K562 (cell line): ENCODE results near the gene NDUFA7. TPM values are rescaled to one million over a fixed set of nuclear protein-coding genes. Genes with fewer than 3 reads are reported as not detected.
A peak's percentile ranks its signal among the peaks of the same experiment; 100 is the strongest.

Experiments
- ATAC-seq: fragments of 200-7000 bp; cut with Tn5 transposase; 3 replicates; pipeline ENCODE4 v1.9.1; 2020; ENCODE audit warnings: moderate library complexity
- BruUV-seq: library from RNA; stranded (reverse); fragments of 400-500 nt; replicated peaks from 2 replicates; lab custom pipeline; 2021; lab: Mats Ljungman, UMichigan
- CTCF ChIA-PET: fragments of 300-600 bp; formaldehyde crosslinking; extraction: SDS; loops from one replicate; lab custom pipeline; 2021; ENCODE audit warnings: low intra/inter-chr PET ratio; lab: Yijun Ruan, JAX
- POLR2A ChIA-PET: fragments of 300-600, 350-650 bp; sonication (Branson Sonifier 250); formaldehyde crosslinking; extraction: SDS; loops from one replicate; lab custom pipeline; 2021; ENCODE audit warnings: antibody characterized with exemption, inconsistent platforms; lab: Yijun Ruan, JAX
- DNase-seq, 4 experiments: peaks; one replicate each; pipeline versions ENCODE4 v3.0.0 to v3.0.0-alpha.2; 2011 to 2018; ENCODE audit warnings: low spot score in 3 of 4, mixed read lengths in 3 of 4; ENCODE audit errors: extremely low read depth in 1 of 4
- FAIRE-seq: peaks from 2 replicates; lab custom pipeline; 2011; peaks lifted over from hg19 to GRCh38; lab: Jason Lieb, UNC
- H2AFZ ChIP-seq: 2 replicates; pipeline ENCODE4 v1.6.0; 2011; ENCODE audit warnings: low read depth, low read length, control low read depth, inconsistent platforms
- H3K27ac ChIP-seq: fragments of 200-600 bp; 3 replicates; pipeline ENCODE4 v1.8.0; 2011; ENCODE audit warnings: low read depth, mild to moderate bottlenecking, control low read depth, inconsistent platforms, low read length, moderate library complexity, mixed read lengths; ENCODE audit errors: extremely low read depth
- H3K27me3 ChIP-seq, 2 experiments: fragments of 300-600 bp in 1 of 2; 2 replicates in 1 of 2; 3 replicates in 1 of 2; pipeline versions ENCODE4 v1.6.0 to v1.8.0; 2011; ENCODE audit warnings: inconsistent platforms in 2 of 2, low read length in 2 of 2, mild to moderate bottlenecking in 1 of 2, mixed read lengths in 1 of 2, moderate library complexity in 1 of 2; ENCODE audit not compliant: control insufficient read depth in 2 of 2, insufficient read depth in 2 of 2
- H3K36me3 ChIP-seq: fragments of 300-600 bp; 3 replicates; pipeline ENCODE4 v1.8.0; 2011; ENCODE audit warnings: mild to moderate bottlenecking, low read length, inconsistent platforms; ENCODE audit not compliant: control insufficient read depth, insufficient read depth
- H3K4me1 ChIP-seq, 2 experiments: fragments of 200-600 bp in 1 of 2; replicated peaks in 1 of 2; 2 replicates in 1 of 2; 3 replicates in 1 of 2; pipeline versions ENCODE4 v1.5.1 to v1.8.0; 2011; ENCODE audit warnings: inconsistent platforms in 2 of 2, low read length in 2 of 2, mild to moderate bottlenecking in 1 of 2, mixed read lengths in 1 of 2, moderate library complexity in 1 of 2; ENCODE audit not compliant: control insufficient read depth in 2 of 2, insufficient read depth in 2 of 2
- H3K4me2 ChIP-seq: 2 replicates; pipeline ENCODE4 v1.6.1; 2011; ENCODE audit warnings: low read length, control low read depth, inconsistent platforms, mixed read lengths; ENCODE audit not compliant: insufficient read depth
- H3K4me3 ChIP-seq: fragments of 200-600 bp; sonication (generic), shearing (Covaris generic); 2 replicates; pipeline ENCODE4 v1.5.1; 2016; ENCODE audit warnings: control low read depth, inconsistent platforms
- H3K79me2 ChIP-seq: fragments of 200-600 bp; 3 replicates; pipeline ENCODE4 v1.8.0; 2011; ENCODE audit warnings: low read length, inconsistent platforms; ENCODE audit not compliant: control insufficient read depth, insufficient read depth
- H3K9ac ChIP-seq, 2 experiments: 2 replicates each; pipeline versions ENCODE4 v1.6.0 to v1.6.1; 2011; ENCODE audit warnings: low read depth in 2 of 2, low read length in 2 of 2, control low read depth in 1 of 2, inconsistent platforms in 1 of 2, mild to moderate bottlenecking in 1 of 2, mixed read lengths in 1 of 2; ENCODE audit not compliant: insufficient read depth in 1 of 2
- H3K9me1 ChIP-seq: one replicate; pipeline ENCODE4 v1.6.0; 2011; ENCODE audit warnings: inconsistent platforms, mild to moderate bottlenecking, low read length, moderate library complexity; ENCODE audit not compliant: control insufficient read depth, insufficient read depth
- H3K9me3 ChIP-seq: replicated peaks from 2 replicates; pipeline ENCODE4 v1.5.1; 2011; ENCODE audit warnings: low read depth, low read length, inconsistent platforms; ENCODE audit not compliant: control insufficient read depth, insufficient read depth
- H4K20me1 ChIP-seq: replicated peaks from 2 replicates; pipeline ENCODE4 v1.6.1; 2011; ENCODE audit warnings: low read length, inconsistent platforms, mixed read lengths; ENCODE audit not compliant: control insufficient read depth, insufficient read depth
- ARID1B ChIP-seq: fragments of 450-650 bp; IDR thresholded peaks from 2 replicates; pipeline ENCODE4 v1.6.1; 2016; ENCODE audit warnings: antibody characterized with exemption, mild to moderate bottlenecking, inconsistent platforms
- CBFA2T3 ChIP-seq: fragments of 450-650 bp; IDR thresholded peaks from 2 replicates; pipeline ENCODE4 v1.6.1; 2017
- COPS2 ChIP-seq: fragments of 450-650 bp; conservative IDR thresholded peaks from 2 replicates; pipeline ENCODE4 v1.6.1; 2016; ENCODE audit warnings: mild to moderate bottlenecking, moderate library complexity
- DMBX1 ChIP-seq: fragments of 250-450 bp; sonication (Bioruptor Pico); IDR thresholded peaks from 2 replicates; pipeline ENCODE4 v1.8.0; 2022; ENCODE audit warnings: inconsistent platforms, mild to moderate bottlenecking, moderate library complexity, borderline replicate concordance
- HNRNPK ChIP-seq: fragments of 200-400 bp; formaldehyde crosslinking; IDR thresholded peaks from one replicate; pipeline ENCODE4 v1.6.1; 2018; ENCODE audit warnings: mild to moderate bottlenecking, low read depth, low read length; ENCODE audit not compliant: poor library complexity, severe bottlenecking
- HNRNPUL1 ChIP-seq: fragments of 200-400 bp; formaldehyde crosslinking; IDR thresholded peaks from 2 replicates; pipeline ENCODE4 v1.6.1; 2017; ENCODE audit warnings: low read length
- ILF3 ChIP-seq: fragments of 450-650 bp; IDR thresholded peaks from 2 replicates; pipeline ENCODE4 v1.6.1; 2018; ENCODE audit warnings: antibody characterized with exemption, mild to moderate bottlenecking, moderate library complexity, borderline replicate concordance
- NCOA2 ChIP-seq, 2 experiments: fragments of 450-650 bp; IDR thresholded peaks; 2 replicates each; pipeline ENCODE4 v1.6.1; 2018; ENCODE audit warnings: mild to moderate bottlenecking in 2 of 2, moderate library complexity in 1 of 2; ENCODE audit not compliant: partially characterized antibody in 2 of 2
- NFIC ChIP-seq: fragments of 450-650 bp; IDR thresholded peaks from 2 replicates; pipeline ENCODE4 v1.6.1; 2017; ENCODE audit warnings: mild to moderate bottlenecking, inconsistent platforms
- NRF1 ChIP-seq, 2 experiments: fragments of 450-650 bp; IDR thresholded peaks in 1 of 2; conservative IDR thresholded peaks in 1 of 2; 2 replicates each; pipeline ENCODE4 v1.6.1; 2014; ENCODE audit warnings: mild to moderate bottlenecking in 2 of 2
- PHB ChIP-seq: fragments of 250-450 bp; sonication (Bioruptor Pico); IDR thresholded peaks from 2 replicates; pipeline ENCODE4 v1.5.0; 2021
- POLR2AphosphoS5 ChIP-seq: IDR thresholded peaks from 2 replicates; pipeline ENCODE4 v1.6.1; 2011; ENCODE audit warnings: mild to moderate bottlenecking, low read depth, low read length, moderate library complexity; ENCODE audit not compliant: control insufficient read depth, insufficient read depth
- POLR2B ChIP-seq: fragments of 450-650 bp; IDR thresholded peaks from 2 replicates; pipeline ENCODE4 v1.6.1; 2018; ENCODE audit warnings: low read depth; ENCODE audit not compliant: partially characterized antibody
- SUPT5H ChIP-seq: fragments of 450-650 bp; IDR thresholded peaks from 2 replicates; pipeline ENCODE4 v1.6.1; 2016
- TAL1 ChIP-seq: fragments of 450-650 bp; IDR thresholded peaks from 2 replicates; pipeline ENCODE4 v1.6.1; 2016; ENCODE audit warnings: mild to moderate bottlenecking
- TCF3 ChIP-seq: sonication (generic); formaldehyde crosslinking; IDR thresholded peaks from 2 replicates; pipeline ENCODE4 v1.4.0; 2020; ENCODE audit warnings: mild to moderate bottlenecking, missing genetic modification reagents
- TCF7L2 ChIP-seq: fragments of 150-350 bp; IDR thresholded peaks from 2 replicates; pipeline ENCODE4 v1.6.1; 2016; ENCODE audit warnings: low read depth, mild to moderate bottlenecking, low read length, moderate library complexity
- WGBS: fragments of 100-300 bp; shearing (Covaris generic); methylation state at CpG from one replicate; pipeline ENCODE4 v1.1.6; 2016; ENCODE audit warnings: low coverage, mixed read lengths; ENCODE audit not compliant: insufficient coverage; ENCODE audit errors: missing lambda C conversion rate; 5-methylcytosine and 5-hydroxymethylcytosine counted together
- in situ Hi-C: fragments of 300-500 bp; cut with MboI; formaldehyde crosslinking; loops from 4 replicates; pipeline ENCODE4 v1.15.0; 2018; ENCODE audit warnings: inconsistent platforms, mixed read lengths
- intact Hi-C: fragments of 100-400 bp; cut with micrococcal nuclease; formaldehyde crosslinking; loops from 2 replicates; pipeline ENCODE4 v1.14.2; 2022
- polyA plus RNA-seq, 8 experiments: library from polyadenylated mRNA; depleted of rRNA in 4 of 8; stranded (reverse) in 5 of 8; unstranded in 3 of 8; fragments of >200 nt; fragmentation: Nextera tagmentation in 2 of 8; fragmentation: Illumina TruSeq in 1 of 8; extraction: Ambion mirVana in 2 of 8; extraction: Trizol in 1 of 8; gene quantifications; 2 replicates each; pipeline versions ENCODE4 v1.2.1 to v1.2.3, GENCODE V29; 2011 to 2014; ENCODE audit warnings: inconsistent platforms in 1 of 8, missing spikeins in 1 of 8
- total RNA-seq, 7 experiments: library from RNA; depleted of rRNA in 6 of 7; stranded (reverse); fragments of >200 nt in 6 of 7; fragmentation: Illumina TruSeq in 2 of 7; extraction: Trizol in 2 of 7; gene quantifications; 2 replicates each; pipeline versions ENCODE4 v1.2.1 to v1.2.3, GENCODE V29; 2011 to 2021; ENCODE audit warnings: low replicate concordance in 1 of 7
- TF ChIP-seq, protein P1 (sequence below): fragments of 150-350 bp; conservative IDR thresholded peaks from 2 replicates; pipeline ENCODE4 v1.6.1; 2014; ENCODE audit warnings: low read length
- TF ChIP-seq, protein P2 (sequence below), 2 experiments: fragments of 450-650 bp in 1 of 2; sonication (generic) in 1 of 2; formaldehyde crosslinking; conservative IDR thresholded peaks; 2 replicates each; pipeline versions ENCODE4 v1.4.0 to v1.8.1; 2020 to 2022; ENCODE audit warnings: mild to moderate bottlenecking in 1 of 2, missing genetic modification reagents in 1 of 2
- TF ChIP-seq, protein P3 (sequence below): fragments of 450-650 bp; formaldehyde crosslinking; IDR thresholded peaks from 2 replicates; pipeline ENCODE4 v1.4.0; 2022; ENCODE audit warnings: mild to moderate bottlenecking, moderate library complexity

NDUFA7 gene
- total and polyA plus RNA-seq, 9 of the 15 experiments (the other 6 are each of a cell fraction or from before 2014, with no cell fraction given), result 70.8 to 348 (median 142) TPM

DNA sequence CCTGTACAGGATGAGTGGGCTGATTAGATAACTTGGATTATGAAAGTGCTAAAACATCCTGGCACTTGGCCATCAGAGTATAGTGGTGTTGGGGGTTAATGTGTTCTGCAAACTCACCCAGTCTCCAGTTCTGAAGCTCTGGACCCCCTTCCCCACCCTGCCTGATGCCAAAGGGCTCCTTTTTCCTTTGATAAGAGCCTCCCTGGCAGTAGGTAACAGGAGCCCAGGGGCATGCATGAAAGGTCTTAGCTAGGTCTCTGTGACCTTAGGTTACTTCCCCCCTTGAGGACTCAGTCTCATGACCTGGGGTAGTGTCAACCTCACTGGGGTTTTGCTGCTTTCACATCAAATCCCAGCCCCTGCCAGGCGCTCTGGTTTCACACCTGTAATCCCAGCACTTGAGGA, 2.6 kb upstream of the NDUFA7 start:
- Histone ChIP-seq H3K4me3 (no peak overlapping the region), H3K27me3 (no peaks in the 10 kb centered on the region), H4K20me1 (peaks cover 26% of the 10 kb centered on the region; the same call in 1 of the 2 replicates), H3K79me2 (peaks cover 49% of the 10 kb centered on the region), H3K4me1 (peaks cover 17 to 28% of the 10 kb centered on the region in 2 experiments), H3K36me3 (peaks cover 37% of the 10 kb centered on the region), H3K27ac (no peak overlapping the region), H3K9me3 (no peaks in the 10 kb centered on the region), H3K9me1 (no peaks in the 10 kb centered on the region), H3K4me2 (peak overlapping the region; percentile 39), H3K9ac (peak overlapping the region in 1 of 2 experiments; percentile 100; a peak in 2 of 4 replicates), H2AFZ (no peak overlapping the region)
- BruUV-seq, result no TSS peak
- ChIA-PET POLR2A (interaction anchor here (0.6 to 3.8 kb wide), 13 partner anchors 8 to 257 kb away, joined by 3 to 34 read pairs (median 4); partner anchors contain the start of gene RAB11B), CTCF (no interaction called here)
- DNase-seq (peak in 3 of 4 experiments; percentile 9 to 48 (median 19)), ATAC-seq (peak; percentile 7), FAIRE-seq (no peak)
- intact Hi-C loops, result loop anchor here (10.0 kb wide), 1 partner anchor 59 kb away; no protein-coding TSS in a partner anchor
- WGBS, result 90% methylated on average over 1 of the region's 1 CpG
- in situ Hi-C loops, result no loop called here
- TF ChIP-seq HNRNPUL1, result 0 out of 2 replicates have a peak, but pooled peaks have one; percentile 30
- peak; percentile 27; the same call in 1 of the 2 replicates for TF ChIP-seq CBFA2T3
- TF ChIP-seq TCF3 (CRISPR knock-in tag), result peak; percentile 24; the same call in 1 of the 2 replicates
- no peak for TF ChIP-seq HNRNPK
- TF ChIP-seq, protein P1, sequence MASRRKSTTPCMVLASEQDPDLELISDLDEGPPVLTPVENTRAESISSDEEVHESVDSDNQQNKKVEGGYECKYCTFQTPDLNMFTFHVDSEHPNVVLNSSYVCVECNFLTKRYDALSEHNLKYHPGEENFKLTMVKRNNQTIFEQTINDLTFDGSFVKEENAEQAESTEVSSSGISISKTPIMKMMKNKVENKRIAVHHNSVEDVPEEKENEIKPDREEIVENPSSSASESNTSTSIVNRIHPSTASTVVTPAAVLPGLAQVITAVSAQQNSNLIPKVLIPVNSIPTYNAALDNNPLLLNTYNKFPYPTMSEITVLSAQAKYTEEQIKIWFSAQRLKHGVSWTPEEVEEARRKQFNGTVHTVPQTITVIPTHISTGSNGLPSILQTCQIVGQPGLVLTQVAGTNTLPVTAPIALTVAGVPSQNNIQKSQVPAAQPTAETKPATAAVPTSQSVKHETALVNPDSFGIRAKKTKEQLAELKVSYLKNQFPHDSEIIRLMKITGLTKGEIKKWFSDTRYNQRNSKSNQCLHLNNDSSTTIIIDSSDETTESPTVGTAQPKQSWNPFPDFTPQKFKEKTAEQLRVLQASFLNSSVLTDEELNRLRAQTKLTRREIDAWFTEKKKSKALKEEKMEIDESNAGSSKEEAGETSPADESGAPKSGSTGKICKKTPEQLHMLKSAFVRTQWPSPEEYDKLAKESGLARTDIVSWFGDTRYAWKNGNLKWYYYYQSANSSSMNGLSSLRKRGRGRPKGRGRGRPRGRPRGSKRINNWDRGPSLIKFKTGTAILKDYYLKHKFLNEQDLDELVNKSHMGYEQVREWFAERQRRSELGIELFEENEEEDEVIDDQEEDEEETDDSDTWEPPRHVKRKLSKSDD, result no peak
- TF ChIP-seq, protein P2, sequence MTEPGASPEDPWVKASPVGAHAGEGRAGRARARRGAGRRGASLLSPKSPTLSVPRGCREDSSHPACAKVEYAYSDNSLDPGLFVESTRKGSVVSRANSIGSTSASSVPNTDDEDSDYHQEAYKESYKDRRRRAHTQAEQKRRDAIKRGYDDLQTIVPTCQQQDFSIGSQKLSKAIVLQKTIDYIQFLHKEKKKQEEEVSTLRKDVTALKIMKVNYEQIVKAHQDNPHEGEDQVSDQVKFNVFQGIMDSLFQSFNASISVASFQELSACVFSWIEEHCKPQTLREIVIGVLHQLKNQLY (CRISPR knock-in tag; conservative IDR thresholded peaks at IDR 0.05), result no peak
- TF ChIP-seq NRF1 (conservative IDR thresholded peaks at IDR 0.05 in 1 of 2, IDR thresholded peaks at IDR 0.05 in 1 of 2), result no peak
- 0 out of 2 replicates have a peak, but pooled peaks have one; percentile 29 for TF ChIP-seq ILF3
- TF ChIP-seq TCF7L2, result no peak
- TF ChIP-seq NFIC, result peak; percentile 85
- no peak for TF ChIP-seq DMBX1 (CRISPR knock-in tag)
- TF ChIP-seq, protein P3, sequence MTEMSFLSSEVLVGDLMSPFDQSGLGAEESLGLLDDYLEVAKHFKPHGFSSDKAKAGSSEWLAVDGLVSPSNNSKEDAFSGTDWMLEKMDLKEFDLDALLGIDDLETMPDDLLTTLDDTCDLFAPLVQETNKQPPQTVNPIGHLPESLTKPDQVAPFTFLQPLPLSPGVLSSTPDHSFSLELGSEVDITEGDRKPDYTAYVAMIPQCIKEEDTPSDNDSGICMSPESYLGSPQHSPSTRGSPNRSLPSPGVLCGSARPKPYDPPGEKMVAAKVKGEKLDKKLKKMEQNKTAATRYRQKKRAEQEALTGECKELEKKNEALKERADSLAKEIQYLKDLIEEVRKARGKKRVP (CRISPR knock-in tag), result no peak
- peak; percentile 37; the same call in 1 of the 2 replicates for TF ChIP-seq SUPT5H
- no peak for TF ChIP-seq TAL1
- TF ChIP-seq NCOA2 (IDR thresholded peaks at IDR 0.05; ENCODE audit: partially characterized antibody in 2 of 2), result no peak
- 0 out of 2 replicates have a peak, but pooled peaks have one; percentile 47 for TF ChIP-seq ARID1B
- no peak for TF ChIP-seq COPS2
- TF ChIP-seq PHB, result no peak
- TF ChIP-seq POLR2B, result peak; percentile 60
- peak; percentile 44; the same call in 1 of the 2 replicates for TF ChIP-seq POLR2AphosphoS5
